GM19468 (cell line): ENCODE results near the gene ICAM1.
"Not testable (repeated sequence)": the region's sequence is repeated elsewhere in the genome, so short reads cannot be mapped to it uniquely, and the experiment has no call there.

Source experiments
- ATAC-seq: cut with Tn5 transposase; IDR thresholded peaks from one replicate; pipeline ENCODE4 v1.9.1; 2021; ENCODE audit warnings: mild to moderate bottlenecking, moderate library complexity, moderate number of reproducible peaks; ENCODE audit not compliant: unreplicated experiment; ENCODE audit errors: extremely low read depth

Gene ICAM1

GRCh38 chr19:10270616-10271394 lies at the start of gene ICAM1:
Gene ICAM1 (plus strand): TSS chr19:10271120. CDS start chr19:10271160, 40 bp downstream.
- ATAC-seq, result peak; percentile 25

GRCh38 chr19:10222201-10222890 lies 48.6 kb upstream of the ICAM1 start:
- no peak for ATAC-seq

GRCh38 chr19:10223488-10224213 lies 47.3 kb upstream of the ICAM1 start:
- no peak for ATAC-seq

- ATAC-seq, result no peak
These were observed 46.6 kb upstream of the ICAM1 start for GRCh38 chr19:10224337-10224736.

GRCh38 chr19:10226021-10226375 lies 44.9 kb upstream of the ICAM1 start:
- no peak for ATAC-seq

- no peak for ATAC-seq
These were observed 44.4 kb upstream of the ICAM1 start for GRCh38 chr19:10226376-10227025.

- ATAC-seq, result no peak
These were observed 43.6 kb upstream of the ICAM1 start for GRCh38 chr19:10227026-10227971.

- ATAC-seq, result no peak
These were observed 42.5 kb upstream of the ICAM1 start for GRCh38 chr19:10228393-10228792.

- ATAC-seq, result no peak
These were observed 42.0 kb upstream of the ICAM1 start for GRCh38 chr19:10228920-10229319.

- no peak for ATAC-seq
These were observed 40.6 kb upstream of the ICAM1 start for GRCh38 chr19:10230173-10230860.

GRCh38 chr19:10230861-10231611 lies 39.9 kb upstream of the ICAM1 start, which contains the start of gene S1PR2:
Gene S1PR2 (minus strand): TSS chr19:10231331. CDS start chr19:10224905, 6,426 bp downstream.
- no peak for ATAC-seq

GRCh38 chr19:10231612-10232228 lies 39.2 kb upstream of the ICAM1 start:
- ATAC-seq, result no peak

GRCh38 chr19:10233946-10234345 lies 37.0 kb upstream of the ICAM1 start:
- ATAC-seq, result no peak

GRCh38 chr19:10235003-10235402 lies 35.9 kb upstream of the ICAM1 start:
- ATAC-seq, result no peak

GRCh38 chr19:10235409-10235808 lies 35.5 kb upstream of the ICAM1 start:
- not testable (repeated sequence) for ATAC-seq

- ATAC-seq, result no peak
These were observed 33.2 kb upstream of the ICAM1 start for GRCh38 chr19:10237702-10238101.

GRCh38 chr19:10238172-10238783 lies 32.6 kb upstream of the ICAM1 start:
- ATAC-seq, result no peak
